ENCODE data around the gene DENND11.
A peak's percentile ranks its signal among the peaks of the same experiment; 100 is the strongest.
"Not testable (repeated sequence)": the region's sequence is repeated elsewhere in the genome, so short reads cannot be mapped to it uniquely, and the experiment has no call there.

Gene DENND11

DNA sequence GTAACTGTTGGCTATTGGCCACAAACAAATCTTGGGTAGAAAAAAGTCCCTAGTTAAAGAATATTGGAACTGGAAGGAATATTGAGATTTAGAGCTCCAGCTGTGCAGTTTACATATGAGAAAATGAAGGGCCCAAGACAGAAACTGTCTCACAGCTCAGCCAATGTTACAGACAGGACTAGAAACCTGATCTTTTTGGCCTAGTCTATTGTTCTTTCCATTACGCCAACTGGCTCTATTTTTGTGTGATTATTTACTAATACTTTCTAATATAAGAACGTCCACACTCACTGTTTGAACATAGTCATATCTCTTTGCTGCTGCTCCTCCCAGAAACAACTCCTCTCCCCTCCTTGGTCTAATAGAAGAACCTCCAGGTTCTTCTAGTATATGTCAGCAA, 7.4 kb upstream of the DENND11 start:
- DNase-seq = no peak

- DNase-seq = no peak
Observed at GRCh38 chr7:141708351-141708750, 6.4 kb upstream of the DENND11 start, which contains the start of gene WEE2. WEE2 (plus strand) TSS chr7:141708353; CDS start chr7:141708759, 406 bp downstream.

DNA sequence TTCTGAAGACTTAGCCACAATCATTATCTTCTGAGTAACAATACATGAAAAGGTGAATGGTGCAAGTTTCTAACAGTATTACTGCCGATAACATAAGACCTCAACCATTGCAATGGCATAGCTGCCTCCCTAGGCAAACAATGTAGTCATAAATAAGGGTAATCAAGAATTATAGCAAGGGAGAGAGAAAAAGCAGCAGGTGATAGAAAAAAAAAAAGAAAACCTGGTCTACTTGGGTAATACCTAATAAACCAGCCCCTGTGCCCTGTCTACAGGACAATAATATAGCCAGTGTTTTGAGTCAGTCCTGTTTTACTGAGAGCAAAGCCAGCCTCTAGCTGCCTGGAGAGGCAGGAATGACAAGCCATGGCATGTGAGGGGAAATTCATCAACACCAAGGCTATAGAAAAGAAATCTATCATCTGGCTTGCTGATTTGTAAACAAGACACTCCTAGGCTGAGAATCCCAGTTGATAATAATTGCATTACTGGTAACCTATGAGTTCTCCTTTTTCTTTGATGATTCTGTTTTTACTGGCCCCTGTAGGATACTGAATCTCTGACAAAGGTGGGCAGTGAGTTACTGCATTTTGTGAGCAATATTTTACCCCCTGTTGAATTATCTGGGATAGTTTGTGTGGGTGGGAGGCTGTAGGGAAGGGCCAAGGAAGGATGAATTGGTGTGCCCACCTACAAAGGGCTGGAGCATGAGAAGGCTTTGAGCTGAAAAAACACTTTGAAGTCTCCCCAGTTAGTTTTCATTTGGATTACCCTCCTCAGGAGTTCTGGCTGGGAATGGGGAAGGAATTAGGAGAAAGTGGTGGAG, 4.5 kb upstream of the DENND11 start:
- DNase-seq = no peak

- no peak for DNase-seq
Observed at GRCh38 chr7:141704741-141705140, 2.8 kb upstream of the DENND11 start.

DNA sequence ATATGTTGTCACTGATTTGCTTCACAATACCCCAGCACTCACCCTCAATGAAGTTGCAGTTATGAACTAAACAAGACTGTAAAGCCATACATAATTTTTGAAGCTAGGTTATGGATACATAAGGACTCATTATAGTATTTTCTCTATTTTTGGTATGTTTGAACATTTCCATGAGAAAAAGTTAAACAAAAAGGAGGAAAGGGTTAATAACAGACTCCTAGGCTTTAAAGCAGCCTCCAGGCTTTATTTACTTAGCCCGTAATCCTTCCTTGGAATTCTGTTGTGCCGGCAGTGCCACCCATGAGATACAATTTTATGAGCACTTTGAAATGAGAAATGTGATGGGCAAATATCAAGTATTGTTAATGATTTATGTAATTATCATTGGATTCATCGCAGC, 2.1 kb upstream of the DENND11 start:
- no peak for DNase-seq

DNA sequence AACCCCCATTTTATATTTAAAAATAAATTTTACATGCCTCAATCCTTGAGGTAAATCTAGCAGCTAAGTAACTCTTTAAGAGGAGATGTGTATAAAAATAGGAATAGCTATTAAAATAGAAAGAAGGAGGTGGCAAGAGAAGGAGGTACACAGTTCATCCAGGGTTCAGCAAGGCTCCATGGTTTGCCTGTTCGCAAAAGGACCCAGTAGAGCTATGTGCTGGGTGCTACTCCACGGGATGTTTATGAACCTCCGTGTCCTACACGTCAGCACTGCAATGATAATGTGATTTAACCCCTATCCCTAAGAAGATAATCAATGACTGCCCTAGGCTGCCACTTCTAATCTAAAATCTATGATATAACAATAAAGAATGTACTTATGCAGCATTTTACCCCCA, 926 bp upstream of the DENND11 start:
- no peak for DNase-seq

DNA sequence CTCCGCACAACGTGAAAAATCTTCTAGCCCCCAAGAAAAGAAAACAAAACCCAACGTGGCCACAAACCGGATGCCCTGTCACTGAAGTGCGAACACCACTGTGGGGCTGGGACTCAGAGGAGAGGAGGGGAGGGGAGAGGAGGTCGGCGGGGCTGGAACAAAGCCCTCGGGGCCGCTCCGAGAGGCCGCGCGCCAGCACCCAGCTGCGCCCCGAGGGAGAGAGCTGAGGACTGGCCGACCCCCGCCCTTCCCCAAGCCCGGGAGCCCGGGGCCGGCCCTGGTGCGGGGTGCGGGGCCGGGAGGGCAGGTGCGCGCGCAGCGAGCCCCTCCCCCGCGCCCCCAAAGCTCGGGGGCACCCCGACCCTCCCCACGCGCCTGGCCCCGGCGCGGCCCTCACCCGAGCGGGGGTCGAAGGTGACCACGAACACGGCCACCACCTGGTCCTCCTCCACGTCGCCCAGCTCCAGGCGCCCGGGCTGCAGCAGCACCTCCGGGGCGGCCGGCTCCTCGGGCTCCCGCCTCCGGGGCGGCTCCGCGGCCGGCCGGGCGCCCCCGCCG, 398 bp downstream of the DENND11 start:
- peak in 28 of 56 donors; percentile 8 to 74 (median 44) for DNase-seq

- DNase-seq = peak in 7 of 56 donors; percentile 9 to 44 (median 20)
Observed at GRCh38 chr7:141700848-141701371, 1.1 kb downstream of the DENND11 start.

DNA sequence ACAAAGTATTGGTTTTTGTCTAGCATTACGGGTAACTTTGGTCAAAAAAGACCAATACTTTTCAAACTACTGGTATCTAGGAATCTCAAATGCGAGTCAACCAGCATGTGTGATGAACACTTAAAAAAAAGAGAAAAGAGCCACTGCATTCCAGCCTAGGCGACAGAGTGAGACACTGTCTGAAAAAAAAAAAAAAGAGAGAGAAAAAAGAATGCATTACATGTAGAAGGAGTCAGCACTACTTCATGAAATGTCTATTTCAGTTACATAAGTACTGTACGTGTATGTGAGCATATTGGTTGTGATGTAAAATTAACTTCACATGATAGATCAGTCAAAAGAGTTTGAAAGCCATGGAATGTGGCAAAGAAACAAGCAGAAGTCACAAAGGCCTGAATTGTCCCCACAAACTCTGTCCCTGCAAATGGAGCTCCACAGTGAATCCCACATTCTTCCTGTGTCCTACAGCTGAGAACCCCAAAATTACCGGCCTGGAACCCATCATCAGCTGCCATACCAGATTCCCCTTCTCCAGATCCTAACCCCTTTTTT, 1.6 kb downstream of the DENND11 start:
- DNase-seq = peak in 1 of 56 donors; percentile 44

DNA sequence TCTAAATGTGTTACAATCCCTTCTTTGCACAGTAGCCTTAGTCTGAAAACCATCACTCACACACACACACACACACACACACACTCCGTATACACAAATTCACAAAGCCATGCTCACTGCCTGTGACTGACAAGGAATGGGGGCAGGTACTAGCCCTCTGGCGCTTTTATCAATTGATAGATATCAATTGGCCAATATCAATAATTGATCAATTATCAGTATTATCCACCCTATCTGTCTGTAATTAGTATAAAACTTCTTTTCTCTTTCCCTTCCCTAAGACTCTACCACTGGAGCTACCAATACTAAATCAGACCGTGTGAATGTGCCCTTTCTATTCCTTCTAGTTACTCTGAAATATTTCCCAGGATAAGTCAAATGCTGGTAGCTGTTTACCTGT, 2.1 kb downstream of the DENND11 start:
- DNase-seq = no peak

GRCh38 chr7:141698247-141699015, 3.5 kb downstream of the DENND11 start:
- DNase-seq = peak in 1 of 56 donors; percentile 39

GRCh38 chr7:141697211-141697871, 4.6 kb downstream of the DENND11 start:
- DNase-seq = peak in 32 of 56 donors; percentile 8 to 80 (median 50)

DNA sequence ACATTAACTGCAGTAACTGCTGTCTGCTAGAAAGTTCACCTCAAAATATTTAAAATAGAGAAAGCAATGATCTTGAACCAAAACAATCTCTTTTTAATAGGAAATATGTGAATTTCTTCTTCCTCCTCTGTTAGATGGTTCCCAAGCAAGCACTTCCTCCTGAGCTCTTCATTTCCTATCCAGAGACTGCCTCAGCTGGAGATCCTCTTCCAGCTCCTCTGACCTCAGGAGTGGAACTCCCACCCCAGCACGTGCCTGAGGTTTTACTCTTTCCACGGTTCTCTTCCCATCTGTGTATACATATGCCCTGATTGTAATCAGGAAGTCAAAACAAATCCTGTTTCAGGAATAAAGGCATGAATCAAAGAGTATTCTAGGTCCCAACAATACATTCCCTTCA, 5.6 kb downstream of the DENND11 start:
- DNase-seq = no peak

DNA sequence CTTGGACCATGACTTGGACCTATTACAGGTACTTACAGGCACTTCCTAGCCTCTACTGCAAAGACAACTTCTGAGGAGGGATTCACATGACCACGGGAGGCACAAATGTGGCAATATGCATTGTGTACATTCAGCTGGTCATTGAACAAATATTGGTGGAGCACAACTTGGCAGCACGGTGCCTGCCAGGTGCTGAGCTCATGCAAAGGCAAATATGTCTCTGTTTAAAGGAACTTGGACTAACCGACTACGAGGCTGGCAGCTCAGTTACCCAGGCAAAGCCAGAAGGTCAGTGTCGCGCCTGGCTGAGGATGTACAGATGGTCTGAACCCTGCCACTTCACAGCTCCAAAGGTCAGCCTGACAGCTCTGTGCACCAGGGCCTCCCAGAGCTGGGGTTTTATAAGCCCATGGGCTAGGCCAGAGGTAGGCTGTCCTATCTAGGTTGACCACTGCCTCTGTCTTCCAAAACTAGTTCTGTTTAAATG, 6.1 kb downstream of the DENND11 start:
- no peak for DNase-seq

DNA sequence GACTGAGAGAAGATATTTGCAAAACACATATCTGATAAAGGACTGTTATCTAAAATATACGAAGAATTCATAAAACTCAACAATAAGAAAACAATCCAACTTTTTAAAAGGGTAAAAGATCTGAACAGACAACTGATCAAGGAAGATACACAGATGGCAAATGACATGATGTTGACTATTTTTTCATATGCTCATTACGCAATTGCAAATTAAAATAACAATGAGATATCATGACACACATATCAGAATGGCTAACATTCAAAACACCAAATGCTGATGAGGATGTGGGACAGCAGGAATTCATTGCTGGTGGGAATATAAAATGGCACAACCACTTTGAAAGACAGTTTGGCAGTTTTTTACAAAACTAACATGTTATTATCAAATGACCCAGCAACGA, 8.9 kb downstream of the DENND11 start:
- no peak for DNase-seq

GRCh38 chr7:141691961-141692360, 10.0 kb downstream of the DENND11 start:
- no peak for DNase-seq

GRCh38 chr7:141691540-141691939, 10.4 kb downstream of the DENND11 start:
- DNase-seq = no peak

DNA sequence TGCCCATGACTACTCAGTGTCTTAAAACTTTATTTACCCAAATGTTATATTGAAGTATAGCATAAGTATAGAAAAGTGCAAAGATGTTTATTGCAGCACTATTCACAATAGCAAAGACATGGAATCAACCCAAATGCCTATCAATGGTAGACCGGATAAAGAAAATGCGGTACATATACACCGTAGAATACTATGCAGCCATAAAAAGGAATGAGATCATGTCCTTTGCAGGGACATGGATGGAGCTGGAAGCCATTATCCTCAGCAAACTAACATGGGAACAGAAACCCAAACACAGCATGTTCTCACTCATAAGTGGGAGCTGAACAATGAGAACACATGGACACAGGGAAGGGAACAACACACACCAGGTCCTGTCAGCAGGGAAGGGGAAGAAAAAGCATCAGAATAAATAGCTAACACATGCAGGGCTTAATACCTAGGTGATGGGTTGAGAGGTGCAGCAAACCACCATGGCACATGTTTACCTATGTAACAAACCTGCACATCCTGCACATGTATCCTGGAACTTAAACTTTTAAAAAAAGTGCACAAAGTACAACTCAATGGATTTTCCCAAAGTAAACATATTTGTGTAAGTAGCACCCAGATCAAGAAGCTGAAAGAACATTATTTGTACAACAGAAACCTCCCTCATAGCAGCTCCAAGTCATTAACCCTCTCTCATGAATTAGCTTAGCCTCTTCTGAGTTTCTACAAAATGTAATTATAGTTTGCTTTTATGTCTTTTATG, 12.7 kb downstream of the DENND11 start:
- DNase-seq = not testable (repeated sequence)

DNA sequence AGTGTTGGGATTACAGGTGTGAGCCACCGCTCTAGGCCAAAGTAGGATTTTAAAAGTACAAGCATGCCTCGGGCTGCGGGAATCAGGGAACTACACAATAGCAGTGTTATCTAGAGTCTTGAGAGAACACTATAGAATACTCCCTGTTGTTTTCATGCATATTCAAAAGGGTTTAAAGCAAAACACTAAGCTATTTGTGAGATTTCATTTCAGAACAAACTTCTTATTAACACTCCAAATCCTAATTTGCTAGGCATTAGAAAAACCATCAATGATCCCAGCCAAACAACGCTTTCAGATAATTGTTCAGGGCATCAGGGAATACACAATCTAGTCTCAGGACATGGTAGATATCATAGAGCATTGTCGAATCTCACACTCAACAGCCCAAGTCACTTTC, 13.9 kb downstream of the DENND11 start:
- no peak for DNase-seq

DNA sequence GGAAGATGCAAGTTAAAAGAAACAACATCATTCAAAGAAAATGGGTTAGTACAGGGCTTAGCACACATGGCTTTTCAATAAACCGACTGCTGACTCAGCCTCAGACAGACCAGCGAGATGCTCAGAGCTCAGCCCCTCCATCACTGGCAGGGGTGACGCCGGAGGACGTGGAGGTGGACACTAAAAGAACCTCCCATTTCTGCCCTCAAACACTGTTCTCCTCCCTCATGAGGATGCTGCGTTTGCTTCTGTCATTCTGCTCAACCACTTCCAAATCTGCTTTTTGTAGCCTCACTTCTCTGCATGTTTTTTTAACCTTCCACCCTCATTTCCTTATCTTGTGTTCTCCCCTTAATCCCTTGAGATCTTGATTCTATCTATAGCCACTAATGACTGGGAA, 15.3 kb downstream of the DENND11 start:
- no peak for DNase-seq

All from amygdala (tissue), 56 donors.